ENCODE measurements around the gene ETV1.

The ETV1 gene

DNA sequence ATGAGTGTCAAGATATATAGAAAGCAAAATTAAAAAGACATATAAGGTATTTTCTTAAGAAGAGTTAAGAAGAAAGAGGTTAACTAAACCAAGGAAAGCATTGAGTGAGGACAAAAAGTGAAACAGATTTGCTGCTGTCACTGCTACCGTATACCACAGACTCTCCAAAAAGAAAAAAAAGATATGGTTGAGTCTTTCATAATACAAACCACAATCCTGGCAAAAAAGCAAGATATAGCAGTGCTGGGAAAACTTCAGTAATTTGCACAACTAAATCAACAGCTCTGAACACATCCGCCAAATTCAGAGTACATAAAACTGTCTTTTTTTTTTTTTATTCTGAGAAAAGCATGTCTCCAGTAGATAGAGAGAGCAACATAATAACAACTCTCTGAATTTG, 114.7 kb downstream of the ETV1 start:
- Histone ChIP-seq H3K27me3 (no peaks in the 10 kb centered on the region), H3K4me1 (peaks cover 0 to 4% (median 2%) of the 10 kb centered on the region in 4 donors), H3K9me3 (no peaks in the 10 kb centered on the region), H3K27ac (no peak overlapping the region), H3K4me3 (no peak overlapping the region), H3K36me3 (no peaks in the 10 kb centered on the region)
- intact Hi-C loops (cut with DNase I; ENCODE audit: low total_unique reads), result no loop called here
- TF ChIP-seq, protein P1, sequence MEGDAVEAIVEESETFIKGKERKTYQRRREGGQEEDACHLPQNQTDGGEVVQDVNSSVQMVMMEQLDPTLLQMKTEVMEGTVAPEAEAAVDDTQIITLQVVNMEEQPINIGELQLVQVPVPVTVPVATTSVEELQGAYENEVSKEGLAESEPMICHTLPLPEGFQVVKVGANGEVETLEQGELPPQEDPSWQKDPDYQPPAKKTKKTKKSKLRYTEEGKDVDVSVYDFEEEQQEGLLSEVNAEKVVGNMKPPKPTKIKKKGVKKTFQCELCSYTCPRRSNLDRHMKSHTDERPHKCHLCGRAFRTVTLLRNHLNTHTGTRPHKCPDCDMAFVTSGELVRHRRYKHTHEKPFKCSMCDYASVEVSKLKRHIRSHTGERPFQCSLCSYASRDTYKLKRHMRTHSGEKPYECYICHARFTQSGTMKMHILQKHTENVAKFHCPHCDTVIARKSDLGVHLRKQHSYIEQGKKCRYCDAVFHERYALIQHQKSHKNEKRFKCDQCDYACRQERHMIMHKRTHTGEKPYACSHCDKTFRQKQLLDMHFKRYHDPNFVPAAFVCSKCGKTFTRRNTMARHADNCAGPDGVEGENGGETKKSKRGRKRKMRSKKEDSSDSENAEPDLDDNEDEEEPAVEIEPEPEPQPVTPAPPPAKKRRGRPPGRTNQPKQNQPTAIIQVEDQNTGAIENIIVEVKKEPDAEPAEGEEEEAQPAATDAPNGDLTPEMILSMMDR (IDR thresholded peaks at IDR 0.05), result no peak
- no peak for DNase-seq

DNA sequence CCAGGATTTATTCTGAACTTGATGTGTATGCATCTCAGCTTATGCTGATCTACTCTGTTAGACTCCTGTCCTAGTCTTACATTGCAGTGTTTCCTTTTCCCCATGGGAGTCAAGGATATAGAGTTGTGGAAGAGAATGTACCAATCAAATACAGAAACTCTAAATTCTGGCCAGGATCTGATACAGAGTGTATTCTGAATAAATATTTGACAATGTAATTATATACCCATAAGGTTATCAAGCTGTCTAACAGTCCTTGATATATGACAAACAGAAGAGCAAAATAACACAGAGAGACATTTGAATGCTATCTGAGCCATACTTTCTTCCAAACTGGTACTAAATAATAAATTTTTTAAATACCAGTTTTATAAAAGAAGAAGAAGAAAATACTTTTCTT, 116.8 kb downstream of the ETV1 start:
- Histone ChIP-seq H3K4me1 (peaks cover 0 to 4% (median 2%) of the 10 kb centered on the region in 4 donors), H3K27ac (no peak overlapping the region), H3K9me3 (no peaks in the 10 kb centered on the region), H3K36me3 (no peaks in the 10 kb centered on the region), H3K27me3 (no peaks in the 10 kb centered on the region), H3K4me3 (no peak overlapping the region)
- intact Hi-C loops (cut with DNase I; ENCODE audit: low total_unique reads), result no loop called here
- TF ChIP-seq, protein P1 (IDR thresholded peaks at IDR 0.05), result no peak
- no peak for DNase-seq

DNA sequence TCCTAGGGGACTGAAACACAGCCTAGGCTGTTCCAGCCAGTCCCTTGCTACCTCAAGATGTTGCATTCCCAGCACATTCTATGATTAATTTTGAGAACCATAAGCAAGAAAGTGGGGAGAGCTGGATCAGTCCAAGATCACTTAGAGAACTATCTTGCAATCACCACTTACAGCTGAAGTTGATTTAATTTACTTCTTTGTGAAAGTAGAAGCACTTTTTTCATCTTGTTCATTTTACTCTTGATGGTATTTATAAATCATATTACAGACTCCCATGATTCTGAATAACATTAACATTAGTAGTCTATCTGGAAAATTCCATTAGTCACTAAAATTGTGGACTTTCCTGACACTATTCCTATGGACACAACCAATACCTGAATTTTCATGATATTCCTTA, 118.5 kb downstream of the ETV1 start:
- H3K9me3 ChIP-seq, result no peaks in the 10 kb centered on the region
- no peak for DNase-seq
- H3K36me3 ChIP-seq, result no peaks in the 10 kb centered on the region
- TF ChIP-seq, protein P1 (IDR thresholded peaks at IDR 0.05), result no peak
- peaks cover 0 to 4% (median 2%) of the 10 kb centered on the region in 4 donors for H3K4me1 ChIP-seq
- intact Hi-C loops (cut with DNase I; ENCODE audit: low total_unique reads), result no loop called here
- H3K27me3 ChIP-seq, result no peaks in the 10 kb centered on the region
- no peak overlapping the region for H3K4me3 ChIP-seq
- no peak overlapping the region for H3K27ac ChIP-seq

DNA sequence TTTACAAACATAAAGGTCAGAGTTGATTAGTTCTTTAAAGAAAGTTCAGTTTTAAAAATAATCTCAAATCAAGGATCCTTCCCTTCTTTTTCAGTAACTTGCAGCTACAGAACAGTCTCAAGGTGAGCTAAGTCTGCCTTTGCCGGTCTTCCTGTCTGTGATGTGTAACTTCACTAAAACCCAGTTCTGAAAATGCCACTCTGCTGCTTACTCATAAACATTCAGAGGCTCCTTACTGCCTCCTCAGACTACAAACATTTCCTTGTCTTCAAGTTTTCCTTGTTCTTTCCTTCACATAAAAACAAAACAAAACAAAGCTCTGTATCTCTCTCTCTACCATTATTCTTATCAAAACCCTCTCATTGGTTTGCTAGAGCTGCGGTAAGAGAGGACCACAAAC, 128.7 kb downstream of the ETV1 start:
- no peak for DNase-seq
- H3K36me3 ChIP-seq, result no peaks in the 10 kb centered on the region

DNA sequence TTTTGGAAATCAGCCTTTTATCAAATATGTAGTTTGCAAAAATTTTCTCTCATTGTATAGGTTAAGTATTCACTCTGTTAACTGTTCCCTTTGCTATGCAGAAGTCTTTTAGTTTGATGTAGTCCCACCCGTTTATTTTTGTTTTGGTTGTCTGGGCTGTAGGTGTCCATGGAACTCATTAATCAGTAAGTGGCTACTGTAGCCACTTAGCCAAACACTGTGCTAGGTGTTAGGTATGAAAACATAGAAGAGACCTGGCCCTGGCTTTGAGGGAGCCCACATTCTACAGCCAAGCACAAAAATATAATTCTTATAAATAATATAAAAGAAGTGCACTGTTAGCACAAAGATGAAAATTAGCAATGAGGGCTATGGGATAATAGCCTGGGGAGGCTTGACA, 133.5 kb downstream of the ETV1 start:
- Histone ChIP-seq H3K27me3 (no peaks in the 10 kb centered on the region), H3K9me3 (no peaks in the 10 kb centered on the region), H3K36me3 (no peaks in the 10 kb centered on the region), H3K4me1 (no peaks in the 10 kb centered on the region), H3K4me3 (no peak overlapping the region), H3K27ac (no peak overlapping the region)
- intact Hi-C loops (cut with DNase I; ENCODE audit: low total_unique reads), result no loop called here
- no peak for DNase-seq
- TF ChIP-seq, protein P1 (IDR thresholded peaks at IDR 0.05), result no peak

More for the DNA sequence above, 128.7 kb downstream of the ETV1 start:
- H3K27me3 ChIP-seq, result no peaks in the 10 kb centered on the region
- intact Hi-C loops (cut with DNase I; ENCODE audit: low total_unique reads), result no loop called here
- TF ChIP-seq, protein P1 (IDR thresholded peaks at IDR 0.05), result no peak
- no peaks in the 10 kb centered on the region for H3K4me1 ChIP-seq
- H3K4me3 ChIP-seq, result no peak overlapping the region
- no peak overlapping the region for H3K27ac ChIP-seq
- H3K9me3 ChIP-seq, result no peaks in the 10 kb centered on the region
